ENCODE results near the gene CTSW.

The CTSW gene

DNA sequence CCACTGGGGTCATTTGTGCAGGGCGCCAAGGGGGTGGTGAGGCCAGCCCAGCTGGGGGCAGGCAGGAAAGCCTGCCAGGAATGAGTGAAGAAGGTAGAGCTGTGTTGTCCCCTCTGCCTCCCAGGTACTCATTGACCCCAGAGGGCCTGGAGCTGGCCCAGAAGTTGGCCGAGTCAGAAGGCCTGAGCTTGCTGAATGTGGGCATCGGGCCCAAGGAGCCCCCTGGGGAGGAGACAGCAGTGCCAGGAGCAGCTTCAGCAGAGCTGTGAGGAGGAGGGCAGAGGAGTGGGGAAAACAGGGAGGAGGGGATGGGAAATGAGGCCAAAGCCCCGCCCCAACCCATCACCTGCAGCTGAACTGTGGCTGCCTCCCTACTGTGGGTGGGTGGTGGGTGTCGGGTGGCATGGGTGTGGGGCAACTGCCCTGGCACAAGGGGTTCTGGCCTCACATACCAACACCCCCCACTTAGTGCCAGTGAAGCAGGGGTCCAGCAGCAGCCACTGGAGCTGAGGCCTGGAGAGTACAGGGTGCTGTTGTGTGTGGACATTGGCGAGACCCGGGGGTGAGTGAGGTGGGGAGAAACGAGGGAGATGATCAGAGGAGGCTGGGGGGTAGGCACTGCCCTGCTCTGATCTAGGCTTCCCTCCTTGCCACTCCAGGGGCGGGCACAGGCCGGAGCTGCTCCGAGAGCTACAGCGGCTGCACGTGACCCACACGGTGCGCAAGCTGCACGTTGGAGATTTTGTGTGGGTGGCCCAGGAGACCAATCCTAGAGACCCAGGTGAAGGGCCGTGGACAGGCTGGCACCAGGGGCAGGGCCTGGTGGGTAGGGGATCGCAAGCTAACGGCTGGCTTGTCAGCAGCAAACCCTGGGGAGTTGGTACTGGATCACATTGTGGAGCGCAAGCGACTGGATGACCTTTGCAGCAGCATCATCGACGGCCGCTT is 16.4 kb upstream of the CTSW start:
- no peaks in the 10 kb centered on the region for H4K20me1 ChIP-seq (ENCODE audit: insufficient read depth, low read length)
- H2AFZ ChIP-seq (ENCODE audit: low read length), result no peak overlapping the region
- H3K4me3 ChIP-seq (ENCODE audit: low read depth, low read length, poor library complexity, severe bottlenecking), result no peak overlapping the region
- H3K9me2 ChIP-seq (ENCODE audit: low read depth, low read length), result no peaks in the 10 kb centered on the region
- peaks cover 6% of the 10 kb centered on the region; the same call in 1 of the 2 replicates for H3K79me2 ChIP-seq (ENCODE audit: insufficient read depth, low read length)
- H3K9me3 ChIP-seq (ENCODE audit: low read length), result no peaks in the 10 kb centered on the region
- no peak overlapping the region for H3K9ac ChIP-seq (ENCODE audit: low read length)
- TF ChIP-seq, protein P1, sequence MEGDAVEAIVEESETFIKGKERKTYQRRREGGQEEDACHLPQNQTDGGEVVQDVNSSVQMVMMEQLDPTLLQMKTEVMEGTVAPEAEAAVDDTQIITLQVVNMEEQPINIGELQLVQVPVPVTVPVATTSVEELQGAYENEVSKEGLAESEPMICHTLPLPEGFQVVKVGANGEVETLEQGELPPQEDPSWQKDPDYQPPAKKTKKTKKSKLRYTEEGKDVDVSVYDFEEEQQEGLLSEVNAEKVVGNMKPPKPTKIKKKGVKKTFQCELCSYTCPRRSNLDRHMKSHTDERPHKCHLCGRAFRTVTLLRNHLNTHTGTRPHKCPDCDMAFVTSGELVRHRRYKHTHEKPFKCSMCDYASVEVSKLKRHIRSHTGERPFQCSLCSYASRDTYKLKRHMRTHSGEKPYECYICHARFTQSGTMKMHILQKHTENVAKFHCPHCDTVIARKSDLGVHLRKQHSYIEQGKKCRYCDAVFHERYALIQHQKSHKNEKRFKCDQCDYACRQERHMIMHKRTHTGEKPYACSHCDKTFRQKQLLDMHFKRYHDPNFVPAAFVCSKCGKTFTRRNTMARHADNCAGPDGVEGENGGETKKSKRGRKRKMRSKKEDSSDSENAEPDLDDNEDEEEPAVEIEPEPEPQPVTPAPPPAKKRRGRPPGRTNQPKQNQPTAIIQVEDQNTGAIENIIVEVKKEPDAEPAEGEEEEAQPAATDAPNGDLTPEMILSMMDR (IDR thresholded peaks at IDR 0.05; ENCODE audit: low read length), result no peak
- TF ChIP-seq EZH2 (IDR thresholded peaks at IDR 0.05; ENCODE audit: borderline replicate concordance, low read length), result no peak
- H3K4me1 ChIP-seq (ENCODE audit: insufficient read depth, low read length, severe bottlenecking), result peaks cover 24% of the 10 kb centered on the region
- H3F3A ChIP-seq (ENCODE audit: insufficient read depth, low read length), result 0 out of 2 replicates have a peak, but pooled peaks cover 5% of the 10 kb centered on the region
- H3K27ac ChIP-seq (ENCODE audit: low read depth, low read length, poor library complexity, severe bottlenecking), result no peak overlapping the region
- no peak overlapping the region for H3K4me2 ChIP-seq (ENCODE audit: low read length)
- no peaks in the 10 kb centered on the region for H3K27me3 ChIP-seq (ENCODE audit: insufficient read depth, low read length)
- peaks cover 63% of the 10 kb centered on the region for H3K36me3 ChIP-seq (ENCODE audit: insufficient read depth, low read length)

DNA sequence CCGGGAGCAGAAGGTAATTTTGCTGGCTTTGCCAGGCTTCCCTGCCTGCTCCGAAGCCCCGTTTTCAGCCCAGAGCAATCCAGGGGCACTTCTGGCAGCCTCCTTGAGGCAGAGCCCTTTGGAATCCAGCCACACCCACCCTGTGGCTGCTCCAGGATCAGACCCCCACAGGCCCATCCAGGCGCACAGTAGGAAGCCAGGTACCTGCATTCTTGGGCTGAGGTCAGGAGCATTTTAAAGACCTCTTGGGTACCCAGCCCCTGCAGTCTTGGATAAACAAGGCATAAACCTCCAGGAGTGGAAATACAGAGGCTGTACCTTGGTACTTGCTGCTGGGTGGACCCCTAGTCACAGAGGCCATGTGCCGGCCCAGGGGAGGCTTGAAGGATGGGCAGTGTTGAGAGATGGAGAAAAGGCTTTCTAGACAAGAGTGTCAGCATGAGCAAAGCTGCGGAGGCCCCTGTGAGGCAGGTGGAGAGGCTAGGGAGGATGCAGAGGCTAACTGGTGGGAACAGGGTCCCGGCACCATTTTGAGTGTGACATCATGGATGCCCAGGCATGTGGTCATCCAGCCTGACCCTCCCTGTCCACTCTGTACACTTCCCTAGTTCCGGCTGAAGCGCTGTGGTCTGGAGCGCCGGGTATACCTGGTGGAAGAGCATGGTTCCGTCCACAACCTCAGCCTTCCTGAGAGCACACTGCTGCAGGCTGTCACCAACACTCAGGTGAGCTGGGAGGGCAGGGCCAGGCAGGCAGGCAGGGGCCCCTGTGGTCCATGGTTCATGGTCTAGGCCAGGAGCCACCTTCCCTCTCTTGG is 15.5 kb upstream of the CTSW start:
- H3K9ac ChIP-seq (ENCODE audit: low read length), result no peak overlapping the region
- peaks cover 6% of the 10 kb centered on the region; the same call in 1 of the 2 replicates for H3K79me2 ChIP-seq (ENCODE audit: insufficient read depth, low read length)
- H3K4me3 ChIP-seq (ENCODE audit: low read depth, low read length, poor library complexity, severe bottlenecking), result no peak overlapping the region
- H3F3A ChIP-seq (ENCODE audit: insufficient read depth, low read length), result no peaks in the 10 kb centered on the region
- H4K20me1 ChIP-seq (ENCODE audit: insufficient read depth, low read length), result no peaks in the 10 kb centered on the region
- no peaks in the 10 kb centered on the region for H3K9me2 ChIP-seq (ENCODE audit: low read depth, low read length)
- H3K4me2 ChIP-seq (ENCODE audit: low read length), result no peak overlapping the region
- no peak for TF ChIP-seq EZH2 (IDR thresholded peaks at IDR 0.05; ENCODE audit: borderline replicate concordance, low read length)
- TF ChIP-seq, protein P1 (IDR thresholded peaks at IDR 0.05; ENCODE audit: low read length), result no peak
- no peak overlapping the region for H3K27ac ChIP-seq (ENCODE audit: low read depth, low read length, poor library complexity, severe bottlenecking)
- H3K36me3 ChIP-seq (ENCODE audit: insufficient read depth, low read length), result peaks cover 63% of the 10 kb centered on the region
- H3K4me1 ChIP-seq (ENCODE audit: insufficient read depth, low read length, severe bottlenecking), result peaks cover 17% of the 10 kb centered on the region
- no peaks in the 10 kb centered on the region for H3K27me3 ChIP-seq (ENCODE audit: insufficient read depth, low read length)
- no peaks in the 10 kb centered on the region for H3K9me3 ChIP-seq (ENCODE audit: low read length)
- H2AFZ ChIP-seq (ENCODE audit: low read length), result no peak overlapping the region

DNA sequence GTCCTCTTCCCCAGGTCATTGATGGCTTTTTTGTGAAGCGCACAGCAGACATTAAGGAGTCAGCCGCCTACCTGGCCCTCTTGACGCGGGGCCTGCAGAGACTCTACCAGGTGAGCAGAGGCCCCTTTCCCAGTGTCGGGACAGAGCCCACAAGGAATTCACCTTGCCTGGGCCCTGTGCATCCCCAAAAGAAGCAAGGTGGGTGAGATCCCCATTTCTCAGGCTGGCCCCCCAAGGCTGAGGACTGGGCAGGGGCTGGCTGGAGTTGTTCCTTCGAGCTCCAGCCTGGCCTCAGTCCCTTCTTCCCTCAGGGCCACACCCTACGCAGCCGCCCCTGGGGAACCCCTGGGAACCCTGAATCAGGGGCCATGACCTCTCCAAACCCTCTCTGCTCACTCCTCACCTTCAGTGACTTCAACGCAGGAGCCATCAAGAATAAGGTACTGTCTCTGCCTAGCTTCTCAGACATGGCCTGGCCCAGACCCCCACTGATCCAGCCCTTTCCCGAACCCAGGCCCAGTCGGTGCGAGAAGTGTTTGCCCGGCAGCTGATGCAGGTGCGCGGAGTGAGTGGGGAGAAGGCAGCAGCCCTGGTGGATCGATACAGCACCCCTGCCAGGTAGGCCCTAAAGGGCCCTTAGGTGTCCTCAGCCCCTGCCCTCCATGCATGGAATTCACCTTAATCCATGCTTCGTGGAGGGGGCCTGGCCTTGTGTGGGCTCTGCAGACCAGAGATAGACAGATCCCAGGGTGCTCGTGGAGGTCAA is 14.7 kb upstream of the CTSW start:
- no peak overlapping the region for H3K4me2 ChIP-seq (ENCODE audit: low read length)
- H3K4me1 ChIP-seq (ENCODE audit: insufficient read depth, low read length, severe bottlenecking), result peaks cover 13% of the 10 kb centered on the region
- H3K9me3 ChIP-seq (ENCODE audit: low read length), result no peaks in the 10 kb centered on the region
- TF ChIP-seq, protein P1 (IDR thresholded peaks at IDR 0.05; ENCODE audit: low read length), result no peak
- no peak for TF ChIP-seq EZH2 (IDR thresholded peaks at IDR 0.05; ENCODE audit: borderline replicate concordance, low read length)
- no peaks in the 10 kb centered on the region for H3K27me3 ChIP-seq (ENCODE audit: insufficient read depth, low read length)
- H3K79me2 ChIP-seq (ENCODE audit: insufficient read depth, low read length), result peaks cover 6% of the 10 kb centered on the region; the same call in 1 of the 2 replicates
- no peak overlapping the region for H3K4me3 ChIP-seq (ENCODE audit: low read depth, low read length, poor library complexity, severe bottlenecking)
- no peaks in the 10 kb centered on the region for H4K20me1 ChIP-seq (ENCODE audit: insufficient read depth, low read length)
- peaks cover 63% of the 10 kb centered on the region for H3K36me3 ChIP-seq (ENCODE audit: insufficient read depth, low read length)
- no peaks in the 10 kb centered on the region for H3K9me2 ChIP-seq (ENCODE audit: low read depth, low read length)
- no peak overlapping the region for H2AFZ ChIP-seq (ENCODE audit: low read length)
- no peak overlapping the region for H3K9ac ChIP-seq (ENCODE audit: low read length)
- H3K27ac ChIP-seq (ENCODE audit: low read depth, low read length, poor library complexity, severe bottlenecking), result no peak overlapping the region
- no peaks in the 10 kb centered on the region for H3F3A ChIP-seq (ENCODE audit: insufficient read depth, low read length)

All from OCI-LY1 (cell line).